Raji (cell line): ENCODE measurements around the gene LIMS1.
A peak's percentile ranks its signal among the peaks of the same experiment; 100 is the strongest.

ENCODE experiments used
- POLR2A ChIP-seq: IDR thresholded peaks from 2 replicates; pipeline ENCODE4 v1.6.1; 2011; ENCODE audit warnings: low read depth, low read length, control low read depth; ENCODE audit not compliant: insufficient read depth

LIMS1 gene

GRCh38 chr2:108533832-108534583 lies at the start of gene LIMS1:
TSS of gene LIMS1 (plus strand) at chr2:108534470. CDS start at chr2:108534563, 93 bp downstream.
- TF ChIP-seq POLR2A = peak; percentile 92

DNA sequence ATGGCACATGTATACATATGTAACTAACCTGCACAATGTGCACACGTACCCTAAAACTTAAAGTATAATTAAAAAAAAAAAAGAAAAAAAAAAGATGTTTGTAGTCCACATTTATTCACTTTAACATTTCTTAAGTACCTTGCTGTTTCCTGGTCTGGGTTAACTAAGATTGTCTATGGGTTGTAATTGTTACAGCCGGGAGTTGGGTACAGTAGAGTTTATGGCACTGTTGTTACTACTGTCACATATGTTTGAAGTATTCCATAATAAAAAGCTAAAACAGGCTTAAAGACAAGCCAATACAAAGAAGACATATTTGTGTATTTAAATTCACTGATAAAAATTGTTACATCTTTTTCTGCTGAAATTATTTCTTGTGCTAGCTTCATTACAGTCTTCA lies 49.0 kb upstream of the LIMS1 start:
- TF ChIP-seq POLR2A = no peak

GRCh38 chr2:108490506-108491122 lies 43.7 kb upstream of the LIMS1 start:
- TF ChIP-seq POLR2A = no peak

DNA sequence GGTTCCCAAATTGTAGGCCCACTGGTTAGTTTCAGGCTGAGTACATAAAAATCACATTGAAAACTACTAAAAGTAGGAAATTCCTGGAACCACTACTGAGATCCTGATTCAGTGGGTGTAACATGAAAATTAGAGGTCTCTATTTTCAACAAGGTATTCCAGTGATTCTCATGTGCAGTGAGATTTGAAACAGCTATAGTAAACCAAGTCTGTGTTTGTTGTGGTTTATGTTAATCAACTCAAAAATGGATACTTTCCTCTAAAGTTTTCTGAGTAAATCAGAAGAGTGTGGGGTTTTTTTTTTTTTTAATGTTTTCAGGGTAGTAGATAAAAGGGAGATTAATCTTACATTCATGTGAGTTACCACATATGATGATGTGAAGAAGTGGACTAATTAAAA lies 42.4 kb upstream of the LIMS1 start:
- TF ChIP-seq POLR2A = no peak

DNA sequence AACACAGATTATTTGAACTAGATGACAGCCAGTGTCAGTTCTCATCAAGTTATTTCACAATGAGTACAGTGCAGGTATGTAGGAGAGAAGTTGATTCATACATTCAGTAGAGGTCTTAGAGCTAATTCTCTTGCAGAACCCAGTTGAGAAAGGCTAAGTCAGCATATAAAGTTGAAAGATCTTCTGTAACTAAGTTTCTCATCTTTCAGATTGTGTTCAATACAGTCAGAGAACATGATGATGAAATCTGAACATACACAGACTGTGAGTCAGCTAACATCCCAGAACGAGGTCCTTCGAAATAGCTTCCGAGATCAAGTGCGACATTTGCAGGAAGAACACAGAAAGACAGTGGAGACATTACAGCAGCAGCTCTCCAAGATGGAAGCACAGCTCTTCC lies 41.9 kb upstream of the LIMS1 start:
- TF ChIP-seq POLR2A = no peak

DNA sequence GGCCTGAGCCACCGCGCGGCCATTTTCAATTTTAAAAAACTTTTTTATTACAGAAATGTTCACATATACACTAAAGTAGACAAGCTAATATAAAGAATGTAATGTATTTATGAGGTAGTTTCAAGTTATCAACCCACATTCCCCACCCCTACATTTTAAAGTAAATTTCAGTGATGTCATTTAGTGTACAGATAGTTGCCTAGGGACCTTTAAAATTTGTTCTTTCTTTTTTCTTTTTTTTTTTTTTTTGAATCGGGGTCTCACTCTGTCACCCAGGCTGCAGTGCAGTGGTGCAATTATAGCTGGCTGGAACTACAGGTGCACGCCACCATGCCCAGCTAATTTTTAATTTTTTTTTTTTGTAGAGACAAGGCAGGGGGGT lies 2.6 kb upstream of the LIMS1 start:
- no peak for TF ChIP-seq POLR2A

DNA sequence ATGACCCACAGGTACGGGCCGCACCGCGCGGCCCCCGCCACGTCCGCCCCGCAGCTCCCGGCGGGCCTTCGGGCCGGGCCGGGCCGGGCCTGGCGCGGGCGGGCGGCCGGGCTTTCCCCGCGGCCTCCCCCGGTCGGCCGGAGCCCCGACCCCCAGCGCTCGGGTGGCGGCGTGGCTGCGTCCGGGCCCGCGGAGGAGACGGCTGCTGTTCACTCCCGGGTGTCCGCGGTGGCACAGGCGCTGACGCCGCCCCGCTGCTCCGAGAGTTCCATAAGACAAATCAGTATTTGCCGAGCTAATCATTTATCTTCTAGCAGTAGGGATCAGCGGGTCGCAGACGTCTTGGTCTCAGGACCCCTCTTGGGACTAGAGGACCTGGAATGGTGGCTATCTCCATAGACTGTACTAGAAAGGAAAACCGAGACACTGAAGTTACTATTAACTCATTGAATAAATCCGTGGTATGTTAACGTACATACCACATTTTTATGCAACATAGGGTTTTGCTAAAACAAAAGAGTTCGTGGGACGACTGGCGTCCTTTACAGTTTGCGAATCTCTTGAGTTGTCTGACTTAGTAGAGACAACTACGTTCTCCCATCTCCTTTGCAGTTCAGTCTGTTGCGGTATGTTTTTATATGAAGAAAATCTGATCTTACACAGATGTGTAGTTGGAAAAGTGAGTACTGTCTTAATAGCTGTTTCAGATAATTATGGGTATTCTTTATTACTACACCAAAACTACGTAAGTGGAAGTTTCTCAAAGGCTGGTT lies 500 bp downstream of the LIMS1 start:
- TF ChIP-seq POLR2A = no peak

DNA sequence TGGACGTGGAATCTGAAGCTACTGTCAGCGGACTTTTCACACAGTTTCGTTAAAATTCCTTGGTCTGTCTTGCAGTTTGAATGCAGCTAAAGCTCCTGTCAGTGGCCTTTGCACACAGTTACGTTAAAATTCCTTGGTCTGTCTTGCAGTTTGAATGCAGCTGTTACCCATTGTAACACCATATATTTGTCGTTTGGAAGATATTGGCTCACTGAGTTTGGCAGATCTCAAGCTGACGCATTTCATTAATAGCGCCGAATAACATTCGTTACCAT lies 1.0 kb downstream of the LIMS1 start:
- no peak for TF ChIP-seq POLR2A

GRCh38 chr2:108536133-108536780 lies 2.0 kb downstream of the LIMS1 start:
- no peak for TF ChIP-seq POLR2A

DNA sequence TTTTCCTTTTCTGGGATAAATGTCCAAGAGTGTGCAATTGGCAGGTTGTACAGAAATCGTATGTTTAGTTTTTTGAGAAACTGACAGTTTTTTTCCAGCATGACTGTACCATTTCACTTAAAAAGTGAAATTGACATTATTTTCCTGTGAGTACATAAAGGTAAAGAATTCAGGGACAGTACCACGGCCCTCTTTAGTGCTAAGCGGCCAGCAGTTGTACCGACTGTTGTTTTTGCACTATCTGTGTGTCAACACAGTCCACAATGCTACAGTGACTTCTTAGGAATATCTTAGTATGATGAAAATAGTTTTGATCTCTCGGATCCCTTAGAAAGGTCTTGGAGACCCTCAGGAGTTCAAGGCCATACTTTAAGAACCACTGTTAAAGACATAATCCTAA lies 2.6 kb downstream of the LIMS1 start:
- no peak for TF ChIP-seq POLR2A

- no peak for TF ChIP-seq POLR2A
These were observed 3.8 kb downstream of the LIMS1 start for GRCh38 chr2:108538000-108538625.

- TF ChIP-seq POLR2A = no peak
These were observed 7.2 kb downstream of the LIMS1 start for GRCh38 chr2:108541451-108541850.

- TF ChIP-seq POLR2A = no peak
These were observed 7.8 kb downstream of the LIMS1 start for GRCh38 chr2:108542071-108542470.

GRCh38 chr2:108547606-108548005 lies 13.3 kb downstream of the LIMS1 start:
- no peak for TF ChIP-seq POLR2A
